ENCODE data around the gene CTSZ. TPM values are rescaled to one million over a fixed set of nuclear protein-coding genes. Genes with fewer than 3 reads are reported as not detected.
A peak's percentile ranks its signal among the peaks of the same experiment; 100 is the strongest.

CTSZ gene
- total RNA-seq, 4 donors from 2014 or later: 68.7 to 160 (median 109) TPM

- H3K9me3 ChIP-seq: no peaks in the 10 kb centered on the region
- no peak overlapping the region for H3K4me3 ChIP-seq
- intact Hi-C loops (cut with DNase I; ENCODE audit: low total_unique reads): no loop called here
- no peaks in the 10 kb centered on the region for H3K36me3 ChIP-seq
- H3K27ac ChIP-seq: no peak overlapping the region
- TF ChIP-seq, protein P1, sequence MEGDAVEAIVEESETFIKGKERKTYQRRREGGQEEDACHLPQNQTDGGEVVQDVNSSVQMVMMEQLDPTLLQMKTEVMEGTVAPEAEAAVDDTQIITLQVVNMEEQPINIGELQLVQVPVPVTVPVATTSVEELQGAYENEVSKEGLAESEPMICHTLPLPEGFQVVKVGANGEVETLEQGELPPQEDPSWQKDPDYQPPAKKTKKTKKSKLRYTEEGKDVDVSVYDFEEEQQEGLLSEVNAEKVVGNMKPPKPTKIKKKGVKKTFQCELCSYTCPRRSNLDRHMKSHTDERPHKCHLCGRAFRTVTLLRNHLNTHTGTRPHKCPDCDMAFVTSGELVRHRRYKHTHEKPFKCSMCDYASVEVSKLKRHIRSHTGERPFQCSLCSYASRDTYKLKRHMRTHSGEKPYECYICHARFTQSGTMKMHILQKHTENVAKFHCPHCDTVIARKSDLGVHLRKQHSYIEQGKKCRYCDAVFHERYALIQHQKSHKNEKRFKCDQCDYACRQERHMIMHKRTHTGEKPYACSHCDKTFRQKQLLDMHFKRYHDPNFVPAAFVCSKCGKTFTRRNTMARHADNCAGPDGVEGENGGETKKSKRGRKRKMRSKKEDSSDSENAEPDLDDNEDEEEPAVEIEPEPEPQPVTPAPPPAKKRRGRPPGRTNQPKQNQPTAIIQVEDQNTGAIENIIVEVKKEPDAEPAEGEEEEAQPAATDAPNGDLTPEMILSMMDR (IDR thresholded peaks at IDR 0.05): no peak
- no peak for TF ChIP-seq POLR2A (IDR thresholded peaks at IDR 0.05)
- DNase-seq: no peak
- H3K4me1 ChIP-seq: no peaks in the 10 kb centered on the region
- no peaks in the 10 kb centered on the region for H3K27me3 ChIP-seq
Measured at GRCh38 chr20:58996226-58996611, 10.8 kb downstream of the CTSZ start.

GRCh38 chr20:58995461-58996225, 11.4 kb downstream of the CTSZ start:
- no peak for DNase-seq
- no peak overlapping the region for H3K27ac ChIP-seq
- no peaks in the 10 kb centered on the region for H3K4me1 ChIP-seq
- TF ChIP-seq POLR2A (IDR thresholded peaks at IDR 0.05): no peak
- TF ChIP-seq, protein P1 (IDR thresholded peaks at IDR 0.05): no peak
- H3K27me3 ChIP-seq: no peaks in the 10 kb centered on the region
- intact Hi-C loops (cut with DNase I; ENCODE audit: low total_unique reads): no loop called here
- no peaks in the 10 kb centered on the region for H3K9me3 ChIP-seq
- no peaks in the 10 kb centered on the region for H3K36me3 ChIP-seq
- H3K4me3 ChIP-seq: no peak overlapping the region

- no peaks in the 10 kb centered on the region for H3K9me3 ChIP-seq
- no peaks in the 10 kb centered on the region for H3K4me1 ChIP-seq
- intact Hi-C loops (cut with DNase I; ENCODE audit: low total_unique reads): no loop called here
- no peak overlapping the region for H3K27ac ChIP-seq
- H3K36me3 ChIP-seq: no peaks in the 10 kb centered on the region
- no peaks in the 10 kb centered on the region for H3K27me3 ChIP-seq
- H3K4me3 ChIP-seq: no peak overlapping the region
- TF ChIP-seq, protein P1 (IDR thresholded peaks at IDR 0.05): no peak
- TF ChIP-seq POLR2A (IDR thresholded peaks at IDR 0.05): no peak
- no peak for DNase-seq
Measured at GRCh38 chr20:58994390-58995159, 12.5 kb downstream of the CTSZ start.

- DNase-seq: peak; percentile 7 to 13
- H3K27ac ChIP-seq: no peak overlapping the region
Measured at GRCh38 chr20:58993332-58994248, 13.5 kb downstream of the CTSZ start.

More at GRCh38 chr20:58993332-58994248, 13.5 kb downstream of the CTSZ start:
- Histone ChIP-seq H3K36me3 (no peaks in the 10 kb centered on the region), H3K4me1 (no peaks in the 10 kb centered on the region), H3K9me3 (no peaks in the 10 kb centered on the region), H3K4me3 (no peak overlapping the region), H3K27me3 (no peaks in the 10 kb centered on the region)
- no peak for TF ChIP-seq POLR2A (IDR thresholded peaks at IDR 0.05)
- TF ChIP-seq, protein P1 (IDR thresholded peaks at IDR 0.05): no peak
- intact Hi-C loops (cut with DNase I; ENCODE audit: low total_unique reads): no loop called here

Measured in uterus (tissue), 4 donors.